MM.1S (cell line): ENCODE data around the gene BCL3.

ENCODE experiments used
- DNase-seq: peaks from one replicate; pipeline ENCODE4 v3.0.0-alpha.2; 2015
- H2AFZ ChIP-seq: fragments of 300-600 bp; sonication (generic); 2 replicates; pipeline ENCODE4 v1.6.0; 2016; ENCODE audit warnings: antibody characterized with exemption, low read length
- H3F3A ChIP-seq: fragments of 300-600 bp; sonication (generic); 2 replicates; pipeline ENCODE4 v1.6.1; 2016; ENCODE audit warnings: mild to moderate bottlenecking, antibody characterized with exemption, low read length, moderate library complexity, mixed read lengths; ENCODE audit not compliant: insufficient read depth
- H3K27ac ChIP-seq: fragments of 300-600 bp; sonication (generic); 2 replicates; pipeline ENCODE4 v1.5.1; 2016; ENCODE audit warnings: mild to moderate bottlenecking, low read length
- H3K27me3 ChIP-seq: fragments of 300-600 bp; sonication (generic); replicated peaks from 2 replicates; pipeline ENCODE4 v1.6.0; 2016; ENCODE audit warnings: low read length; ENCODE audit not compliant: insufficient read depth
- H3K36me3 ChIP-seq: fragments of 300-600 bp; sonication (generic); replicated peaks from 2 replicates; pipeline ENCODE4 v1.6.1; 2016; ENCODE audit warnings: mild to moderate bottlenecking, low read length, mixed read lengths; ENCODE audit not compliant: insufficient read depth
- H3K4me1 ChIP-seq: fragments of 300-600 bp; sonication (generic); 2 replicates; pipeline ENCODE4 v1.6.1; 2016; ENCODE audit warnings: low read length, mixed read lengths
- H3K4me2 ChIP-seq: fragments of 300-600 bp; sonication (generic); 2 replicates; pipeline ENCODE4 v1.6.0; 2016; ENCODE audit warnings: low read depth, low read length
- H3K4me3 ChIP-seq: fragments of 300-600 bp; sonication (generic); 2 replicates; pipeline ENCODE4 v1.5.1; 2016; ENCODE audit warnings: low read length, mixed read lengths
- H3K79me2 ChIP-seq: fragments of 300-600 bp; sonication (generic); 2 replicates; pipeline ENCODE4 v1.6.1; 2016; ENCODE audit warnings: mixed run types, low read length, mixed read lengths
- H3K9ac ChIP-seq: fragments of 300-600 bp; sonication (generic); 2 replicates; pipeline ENCODE4 v1.6.1; 2016; ENCODE audit warnings: low read length, mixed read lengths
- H3K9me2 ChIP-seq: fragments of 300-600 bp; sonication (generic); replicated peaks from 2 replicates; pipeline ENCODE4 v1.6.1; 2016; ENCODE audit warnings: mild to moderate bottlenecking, low read length, mixed read lengths; ENCODE audit not compliant: insufficient read depth
- H3K9me3 ChIP-seq: fragments of 300-600 bp; sonication (generic); replicated peaks from 2 replicates; pipeline ENCODE4 v1.6.1; 2016; ENCODE audit warnings: mild to moderate bottlenecking, low read length, mixed read lengths; ENCODE audit not compliant: insufficient read depth
- H4K20me1 ChIP-seq: fragments of 300-600 bp; sonication (generic); 2 replicates; pipeline ENCODE4 v1.6.1; 2016; ENCODE audit warnings: mild to moderate bottlenecking, low read length, moderate library complexity, mixed read lengths; ENCODE audit not compliant: insufficient read depth
- CTCF ChIP-seq: fragments of 300-600 bp; sonication (generic); IDR thresholded peaks from 2 replicates; pipeline ENCODE4 v1.5.1; 2016; ENCODE audit warnings: antibody characterized with exemption, low read length, mixed read lengths
- EZH2 ChIP-seq: fragments of 300-600 bp; sonication (generic); optimal IDR thresholded peaks from 2 replicates; pipeline ENCODE3; 2017; ENCODE audit warnings: low read depth, mild to moderate bottlenecking, antibody characterized with exemption, low read length, mixed read lengths
- EZH2phosphoT487 ChIP-seq: fragments of 300-600 bp; sonication (generic); IDR thresholded peaks from 2 replicates; pipeline ENCODE4 v1.6.1; 2018; ENCODE audit warnings: antibody characterized with exemption, low read length

The BCL3 gene

GRCh38 chr19:44714597-44715169 lies 33.8 kb upstream of the BCL3 start:
- Histone ChIP-seq H3K79me2 (no peaks in the 10 kb centered on the region), H3K4me2 (no peak overlapping the region), H3K9me3 (no peaks in the 10 kb centered on the region), H3K9ac (no peak overlapping the region), H3K27ac (no peak overlapping the region), H3K9me2 (no peaks in the 10 kb centered on the region), H4K20me1 (no peaks in the 10 kb centered on the region), H3K27me3 (no peaks in the 10 kb centered on the region), H3K4me3 (no peak overlapping the region), H2AFZ (no peak overlapping the region), H3F3A (peaks cover 4% of the 10 kb centered on the region; the same call in 1 of the 2 replicates), H3K4me1 (peaks cover 8% of the 10 kb centered on the region; the same call in 1 of the 2 replicates), H3K36me3 (no peaks in the 10 kb centered on the region)
- TF ChIP-seq CTCF, result no peak
- no peak for TF ChIP-seq EZH2phosphoT487
- TF ChIP-seq EZH2, result no peak
- DNase-seq, result no peak

GRCh38 chr19:44717603-44718002 lies 30.9 kb upstream of the BCL3 start:
- DNase-seq, result no peak
- Histone ChIP-seq H3K9me2 (no peaks in the 10 kb centered on the region), H2AFZ (no peak overlapping the region), H3K4me3 (no peak overlapping the region), H3K9me3 (no peaks in the 10 kb centered on the region), H4K20me1 (no peaks in the 10 kb centered on the region), H3K4me2 (no peak overlapping the region), H3K9ac (no peak overlapping the region), H3K79me2 (no peaks in the 10 kb centered on the region), H3K27me3 (no peaks in the 10 kb centered on the region), H3K36me3 (no peaks in the 10 kb centered on the region), H3F3A (peaks cover 21% of the 10 kb centered on the region), H3K27ac (no peak overlapping the region), H3K4me1 (peaks cover 28% of the 10 kb centered on the region)
- TF ChIP-seq EZH2 (no peak), CTCF (no peak), EZH2phosphoT487 (no peak)

- no peaks in the 10 kb centered on the region for H4K20me1 ChIP-seq
- no peaks in the 10 kb centered on the region for H3K9me3 ChIP-seq
- H3K9ac ChIP-seq, result no peak overlapping the region
- no peaks in the 10 kb centered on the region for H3K27me3 ChIP-seq
- no peaks in the 10 kb centered on the region for H3K79me2 ChIP-seq
- no peaks in the 10 kb centered on the region for H3K36me3 ChIP-seq
- peaks cover 28% of the 10 kb centered on the region for H3F3A ChIP-seq
- no peak overlapping the region for H3K27ac ChIP-seq
- no peak for TF ChIP-seq EZH2
- no peak for TF ChIP-seq EZH2phosphoT487
- TF ChIP-seq CTCF, result no peak
- no peak overlapping the region for H3K4me3 ChIP-seq
- DNase-seq, result no peak
- no peak overlapping the region for H2AFZ ChIP-seq
- H3K4me1 ChIP-seq, result peaks cover 31% of the 10 kb centered on the region
- no peak overlapping the region for H3K4me2 ChIP-seq
- H3K9me2 ChIP-seq, result no peaks in the 10 kb centered on the region
Measured at GRCh38 chr19:44718441-44719261, 29.9 kb upstream of the BCL3 start.
